ENCODE measurements around the gene SPSB1. TPM values are rescaled to one million over a fixed set of nuclear protein-coding genes. Genes with fewer than 3 reads are reported as not detected.

SPSB1 gene
- total and polyA plus RNA-seq, 10 of the 15 experiments (the other 5 are each of a cell fraction or from before 2014, with no cell fraction given) = 0.02 to 2.0 (median 0.90) TPM; not detected in 1

DNA sequence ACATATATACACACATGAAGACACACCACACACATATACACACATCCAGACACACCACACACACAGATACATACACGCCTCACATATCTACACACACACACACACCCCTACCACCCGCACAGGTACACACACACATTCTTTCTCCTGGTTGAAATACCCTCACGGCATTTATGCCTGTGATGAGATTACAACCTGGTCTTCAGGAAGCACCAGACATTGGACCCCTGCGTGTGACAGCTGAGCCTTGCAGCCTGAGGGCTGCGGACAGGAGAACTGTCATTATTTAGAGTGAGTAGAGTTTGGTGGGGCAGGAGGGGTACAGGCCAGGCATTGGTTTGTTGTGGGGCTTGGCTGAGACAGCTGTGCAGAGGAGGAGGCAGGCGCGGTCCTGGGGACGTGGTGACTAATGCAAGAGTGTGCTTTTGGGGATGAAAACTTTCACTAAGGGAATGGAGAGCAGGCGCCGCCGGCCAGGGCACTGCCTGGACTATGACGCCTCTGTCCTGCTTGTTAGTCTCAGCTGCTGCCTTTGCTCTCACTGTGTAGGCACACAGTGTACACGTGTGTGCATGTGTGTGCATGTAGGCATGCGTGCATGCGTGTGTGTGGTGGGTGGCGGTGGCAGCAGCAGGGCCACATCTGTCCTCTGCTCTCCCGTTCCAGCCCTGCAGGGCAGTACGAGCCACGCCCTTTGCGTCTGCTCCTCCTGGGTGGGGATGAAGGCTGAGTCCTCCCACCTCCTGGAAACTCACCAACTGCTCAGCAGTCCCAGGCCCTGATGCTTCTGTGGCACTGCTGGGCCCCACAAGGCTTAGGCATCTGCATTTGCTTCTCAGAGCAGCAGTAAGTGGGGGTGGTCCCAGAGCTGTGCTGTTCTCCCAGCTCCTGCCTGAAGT lies 57.6 kb downstream of the SPSB1 start (continued):
- TF ChIP-seq NR2F1 (conservative IDR thresholded peaks at IDR 0.05) (no peak), MTA2 (IDR thresholded peaks at IDR 0.05; ENCODE audit: low read depth) (no peak), ZNF217 (IDR thresholded peaks at IDR 0.05) (no peak), RAD51 (IDR thresholded peaks at IDR 0.05) (no peak), BMI1 (IDR thresholded peaks at IDR 0.05; ENCODE audit: borderline replicate concordance) (no peak)

GRCh38 chr1:9350960-9351359 lies 58.3 kb downstream of the SPSB1 start:
- POLR2A ChIA-PET = no interaction called here
- Histone ChIP-seq H3K36me3 (ENCODE audit: control insufficient read depth in 2 of 2, insufficient read depth in 2 of 2, low read length in 1 of 2) (no peaks in the 10 kb centered on the region), H3K4me2 (ENCODE audit: control insufficient read depth, insufficient read depth) (no peak overlapping the region), H3K27me3 (replicated peaks in 1 of 2; ENCODE audit: control insufficient read depth in 2 of 2, insufficient read depth in 2 of 2, low read length in 1 of 2) (no peaks in the 10 kb centered on the region; a peak in 1 of 4 replicates), H3K9me3 (replicated peaks; ENCODE audit: control insufficient read depth, insufficient read depth, low read length) (no peaks in the 10 kb centered on the region), H3K4me1 (ENCODE audit: control insufficient read depth, insufficient read depth, low read length) (no peaks in the 10 kb centered on the region), H3K9ac (ENCODE audit: control insufficient read depth, insufficient read depth, low read length) (no peak overlapping the region), H2AFZ (ENCODE audit: control insufficient read depth, low read depth, low read length) (no peak overlapping the region), H3K4me3 (no peak overlapping the region), H3K79me2 (ENCODE audit: control insufficient read depth, insufficient read depth, low read length) (no peaks in the 10 kb centered on the region), H4K20me1 (ENCODE audit: control insufficient read depth, insufficient read depth) (no peaks in the 10 kb centered on the region), H3K27ac (ENCODE audit: control insufficient read depth, insufficient read depth) (no peak overlapping the region)
- no peak for ATAC-seq
- CTCF ChIA-PET = no interaction called here
- SMC1A ChIA-PET (ENCODE audit: uncharacterized antibody, unreplicated experiment) = no interaction called here
- no TSS peak for BruUV-seq (replicated peaks)
- RAD21 ChIA-PET (ENCODE audit: unreplicated experiment) = interaction anchor here (1.4 kb wide), 1 partner anchor 62 kb away, joined by 4 read pairs; no protein-coding TSS in a partner anchor
- no peak for DNase-seq (ENCODE audit: low read depth, low spot score)
- 55% methylated on average over 4 of the region's 4 CpGs for WGBS (ENCODE audit: insufficient coverage, insufficient replicate concordance, low lambda C conversion rate, missing lambda C conversion rate)
- TF ChIP-seq ZBTB4 (CRISPR knock-in tag; IDR thresholded peaks at IDR 0.05) = no peak
- TF ChIP-seq, protein P1, sequence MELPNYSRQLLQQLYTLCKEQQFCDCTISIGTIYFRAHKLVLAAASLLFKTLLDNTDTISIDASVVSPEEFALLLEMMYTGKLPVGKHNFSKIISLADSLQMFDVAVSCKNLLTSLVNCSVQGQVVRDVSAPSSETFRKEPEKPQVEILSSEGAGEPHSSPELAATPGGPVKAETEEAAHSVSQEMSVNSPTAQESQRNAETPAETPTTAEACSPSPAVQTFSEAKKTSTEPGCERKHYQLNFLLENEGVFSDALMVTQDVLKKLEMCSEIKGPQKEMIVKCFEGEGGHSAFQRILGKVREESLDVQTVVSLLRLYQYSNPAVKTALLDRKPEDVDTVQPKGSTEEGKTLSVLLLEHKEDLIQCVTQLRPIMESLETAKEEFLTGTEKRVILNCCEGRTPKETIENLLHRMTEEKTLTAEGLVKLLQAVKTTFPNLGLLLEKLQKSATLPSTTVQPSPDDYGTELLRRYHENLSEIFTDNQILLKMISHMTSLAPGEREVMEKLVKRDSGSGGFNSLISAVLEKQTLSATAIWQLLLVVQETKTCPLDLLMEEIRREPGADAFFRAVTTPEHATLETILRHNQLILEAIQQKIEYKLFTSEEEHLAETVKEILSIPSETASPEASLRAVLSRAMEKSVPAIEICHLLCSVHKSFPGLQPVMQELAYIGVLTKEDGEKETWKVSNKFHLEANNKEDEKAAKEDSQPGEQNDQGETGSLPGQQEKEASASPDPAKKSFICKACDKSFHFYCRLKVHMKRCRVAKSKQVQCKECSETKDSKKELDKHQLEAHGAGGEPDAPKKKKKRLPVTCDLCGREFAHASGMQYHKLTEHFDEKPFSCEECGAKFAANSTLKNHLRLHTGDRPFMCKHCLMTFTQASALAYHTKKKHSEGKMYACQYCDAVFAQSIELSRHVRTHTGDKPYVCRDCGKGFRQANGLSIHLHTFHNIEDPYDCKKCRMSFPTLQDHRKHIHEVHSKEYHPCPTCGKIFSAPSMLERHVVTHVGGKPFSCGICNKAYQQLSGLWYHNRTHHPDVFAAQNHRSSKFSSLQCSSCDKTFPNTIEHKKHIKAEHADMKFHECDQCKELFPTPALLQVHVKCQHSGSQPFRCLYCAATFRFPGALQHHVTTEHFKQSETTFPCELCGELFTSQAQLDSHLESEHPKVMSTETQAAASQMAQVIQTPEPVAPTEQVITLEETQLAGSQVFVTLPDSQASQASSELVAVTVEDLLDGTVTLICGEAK (IDR thresholded peaks at IDR 0.05; ENCODE audit: borderline replicate concordance) = peak; percentile 70
- TF ChIP-seq NFYB (IDR thresholded peaks at IDR 0.05; ENCODE audit: insufficient read depth, low read depth, low read length) = no peak
- TF ChIP-seq ZNF217 (IDR thresholded peaks at IDR 0.05) = no peak
- no peak for TF ChIP-seq CREM (IDR thresholded peaks at IDR 0.05; ENCODE audit: low read depth)
- TF ChIP-seq ETV6 (conservative IDR thresholded peaks at IDR 0.05 in 1 of 2, IDR thresholded peaks at IDR 0.05 in 1 of 2; ENCODE audit: borderline replicate concordance in 1 of 2, low read depth in 1 of 2) = no peak
- intact Hi-C loops (cut with micrococcal nuclease; ENCODE audit: unreplicated experiment) (no loop called here), in situ Hi-C loops (cut with MboI) (no loop called here)
- FAIRE-seq = no peak

Data from GM12878 (cell line).